Esophagus muscularis mucosa (tissue), 4 donors: ENCODE results near the gene FGF11. TPM values are rescaled to one million over a fixed set of nuclear protein-coding genes. Genes with fewer than 3 reads are reported as not detected.

Source experiments
- DNase-seq: peaks from one replicate; pipeline ENCODE4 v3.0.0-alpha.2; 2017; ENCODE audit errors: extremely low spot score
- H3K27ac ChIP-seq, 4 donors: fragments of 200-600 bp; sonication (generic); replicated peaks in 1 of 4; 1 replicate in 3 of 4; 2 replicates in 1 of 4; pipeline ENCODE4 v1.5.1; 2016 to 2019; ENCODE audit warnings: mild to moderate bottlenecking in 1 of 4
- H3K27me3 ChIP-seq, 4 donors: fragments of 200-600 bp; sonication (generic); one replicate each; pipeline versions ENCODE4 v1.5.1 to v1.6.0; 2016 to 2019
- H3K36me3 ChIP-seq, 4 donors: fragments of 200-600 bp; sonication (generic); one replicate each; pipeline ENCODE4 v1.5.1; 2016 to 2019
- H3K4me1 ChIP-seq, 4 donors: fragments of 200-600 bp; sonication (generic); one replicate each; pipeline ENCODE4 v1.5.1; 2016 to 2019
- H3K4me3 ChIP-seq, 4 donors: fragments of 200-600 bp; sonication (generic); 1 replicate in 2 of 4; 2 replicates in 2 of 4; pipeline ENCODE4 v1.5.1; 2016 to 2019; ENCODE audit warnings: mild to moderate bottlenecking in 4 of 4, moderate library complexity in 1 of 4
- H3K9me3 ChIP-seq, 4 donors: fragments of 200-600 bp; sonication (generic); 1 replicate in 3 of 4; 2 replicates in 1 of 4; pipeline ENCODE4 v1.5.1; 2016 to 2019
- CTCF ChIP-seq, 3 experiments: fragments of 200-600 bp in 2 of 3; fragments of 450-650 bp in 1 of 3; sonication (generic) in 2 of 3; IDR thresholded peaks; one replicate each; pipeline ENCODE4 v1.5.1; 2017 to 2019; ENCODE audit warnings: antibody characterized with exemption in 3 of 3, mild to moderate bottlenecking in 2 of 3, moderate library complexity in 1 of 3
- EP300 ChIP-seq: sonication (generic); formaldehyde crosslinking; IDR thresholded peaks from one replicate; pipeline ENCODE4 v1.6.1; 2017; ENCODE audit warnings: antibody characterized with exemption
- POLR2A ChIP-seq: fragments of 450-650 bp; IDR thresholded peaks from one replicate; pipeline ENCODE4 v1.6.1; 2017; ENCODE audit warnings: antibody characterized with exemption, moderate library complexity, mild to moderate bottlenecking, low read depth
- POLR2AphosphoS5 ChIP-seq, 2 donors: sonication (generic); formaldehyde crosslinking; IDR thresholded peaks; one replicate each; pipeline ENCODE4 v1.6.1; 2017; ENCODE audit warnings: antibody characterized with exemption in 2 of 2
- WGBS: methylation state at CpG from one replicate; pipeline ENCODE4 v1.1.5; 2018; 5-methylcytosine and 5-hydroxymethylcytosine counted together
- intact Hi-C: fragments of 100-400 bp; cut with DNase I; formaldehyde crosslinking; loops from one replicate; pipeline ENCODE4 v1.15.1; 2023
- total RNA-seq, 4 donors: library from RNA; depleted of rRNA; stranded (reverse); fragments of >200 nt; gene quantifications; one replicate each; pipeline versions ENCODE4 v1.1.0 to v1.2.1, GENCODE V29; 2016

Gene FGF11
- total RNA-seq, 4 donors from 2014 or later, result 0.50 to 1.9 (median 1.3) TPM; not detected in 1

GRCh38 chr17:7435676-7436555 is 3.4 kb upstream of the FGF11 start:
- Histone ChIP-seq H3K4me1 (peaks cover 57 to 63% (median 61%) of the 10 kb centered on the region in 4 donors), H3K36me3 (no peaks in the 10 kb centered on the region), H3K27ac (peak overlapping the region; percentile 27 to 64 (median 54)), H3K27me3 (peaks cover 0 to 82% (median 32%) of the 10 kb centered on the region in 4 donors), H3K4me3 (peak overlapping the region; percentile 41 to 62 (median 46)), H3K9me3 (no peaks in the 10 kb centered on the region)
- WGBS, result 15% methylated on average over 34 of the region's 49 CpGs
- DNase-seq, result no peak
- TF ChIP-seq CTCF (IDR thresholded peaks at IDR 0.05) (peak in 1 of 3 experiments; percentile 5), EP300 (no peak)
- intact Hi-C loops, result loop anchor here (2.0 to 5.0 kb wide), 4 partner anchors 31 to 121 kb away; partner anchors contain the start of genes TMEM256 and TNFSF13

- Histone ChIP-seq H3K9me3 (no peaks in the 10 kb centered on the region), H3K36me3 (no peaks in the 10 kb centered on the region), H3K4me3 (peak overlapping the region; percentile 41 to 62 (median 46)), H3K4me1 (peaks cover 57 to 71% (median 67%) of the 10 kb centered on the region in 4 donors), H3K27me3 (peaks cover 0 to 90% (median 37%) of the 10 kb centered on the region in 4 donors), H3K27ac (peak overlapping the region; percentile 59 to 75 (median 66))
- DNase-seq, result no peak
- no peak for TF ChIP-seq POLR2A
- peak; percentile 54 to 58 for TF ChIP-seq POLR2AphosphoS5 (IDR thresholded peaks at IDR 0.05)
- TF ChIP-seq CTCF (IDR thresholded peaks at IDR 0.05), result peak; percentile 92 to 96 (median 93)
- intact Hi-C loops, result loop anchor here (2.0 to 5.0 kb wide), 4 partner anchors 32 to 121 kb away; partner anchors contain the start of genes TMEM256 and TNFSF13
- WGBS, result 20% methylated on average over 27 of the region's 92 CpGs
Observed at GRCh38 chr17:7436556-7437368, 2.5 kb upstream of the FGF11 start.

- no peaks in the 10 kb centered on the region for H3K9me3 ChIP-seq
- WGBS, result 61% methylated on average over 9 of the region's 31 CpGs
- no peak for DNase-seq
- intact Hi-C loops, result loop anchor here (2.0 to 5.0 kb wide), 4 partner anchors 33 to 120 kb away; partner anchors contain the start of genes TMEM256 and TNFSF13
- TF ChIP-seq CTCF (IDR thresholded peaks at IDR 0.05) (no peak), EP300 (no peak), POLR2AphosphoS5 (IDR thresholded peaks at IDR 0.05) (no peak), POLR2A (no peak)
- no peaks in the 10 kb centered on the region for H3K36me3 ChIP-seq
- peaks cover 0 to 90% (median 37%) of the 10 kb centered on the region in 4 donors for H3K27me3 ChIP-seq
- H3K27ac ChIP-seq, result peak overlapping the region in 2 of 4 donors; percentile 64 to 75
- H3K4me1 ChIP-seq, result peaks cover 57 to 71% (median 67%) of the 10 kb centered on the region in 4 donors
- H3K4me3 ChIP-seq, result peak overlapping the region; percentile 41 to 62 (median 46)
Observed at GRCh38 chr17:7437369-7437863, 1.9 kb upstream of the FGF11 start.

- Histone ChIP-seq H3K4me1 (peaks cover 57 to 71% (median 67%) of the 10 kb centered on the region in 4 donors), H3K36me3 (no peaks in the 10 kb centered on the region), H3K9me3 (no peaks in the 10 kb centered on the region), H3K27me3 (peaks cover 0 to 96% (median 37%) of the 10 kb centered on the region in 4 donors), H3K4me3 (peak overlapping the region; percentile 42 to 62 (median 46)), H3K27ac (no peak overlapping the region)
- WGBS, result 27% methylated on average over 29 of the region's 48 CpGs
- no peak for DNase-seq
- intact Hi-C loops, result loop anchor here (2.0 to 5.0 kb wide), 4 partner anchors 33 to 119 kb away; partner anchors contain the start of genes TMEM256 and TNFSF13
- no peak for TF ChIP-seq EP300
- TF ChIP-seq CTCF (IDR thresholded peaks at IDR 0.05), result no peak
- no peak for TF ChIP-seq POLR2A
- TF ChIP-seq POLR2AphosphoS5 (IDR thresholded peaks at IDR 0.05), result no peak
Observed at GRCh38 chr17:7437950-7438614, 1.2 kb upstream of the FGF11 start.
